ENCODE data around the gene CNTNAP2. TPM values are rescaled to one million over a fixed set of nuclear protein-coding genes. Genes with fewer than 3 reads are reported as not detected.

Gene CNTNAP2
- total and polyA plus RNA-seq, 7 experiments from 2014 or later = 0.02 to 0.48 (median 0.24) TPM; not detected in 2

- H3K4me1 ChIP-seq (ENCODE audit: control insufficient read depth in 2 of 2, insufficient read depth in 2 of 2, low read length in 2 of 2) = no peaks in the 10 kb centered on the region
- H3K36me3 ChIP-seq (ENCODE audit: control insufficient read depth in 2 of 3, insufficient read depth in 3 of 3, low read length in 3 of 3) = no peaks in the 10 kb centered on the region
- ChIA-PET CTCF (no interaction called here), POLR2A (no interaction called here)
- H3K4me3 ChIP-seq (ENCODE audit: low read length) = no peak overlapping the region
- Mint-ChIP-seq H3K9me3 (peaks cover 0 to 12% (median 6%) of the 10 kb centered on the region in 11 donors), H3K36me3 (no peaks in the 10 kb centered on the region), H3K27me3 (no peaks in the 10 kb centered on the region), H3K4me1 (no peaks in the 10 kb centered on the region), H3K27ac (no peak overlapping the region), H3K4me3 (no peak overlapping the region)
- no peaks in the 10 kb centered on the region for H3K9me3 ChIP-seq (ENCODE audit: control insufficient read depth in 2 of 3, low read length in 3 of 3)
- ATAC-seq (no peak), DNase-seq (no peak)
- no peaks in the 10 kb centered on the region for H3K27me3 ChIP-seq (ENCODE audit: control insufficient read depth in 2 of 2, insufficient read depth in 2 of 2, low read length in 2 of 2)
- intact Hi-C loops (cut with micrococcal nuclease) = no loop called here
- H3K27ac ChIP-seq (ENCODE audit: low read depth, low read length) = no peak overlapping the region
Observed at GRCh38 chr7:147199868-147200267, 1083.3 kb downstream of the CNTNAP2 start.

- H3K36me3 Mint-ChIP-seq = no peaks in the 10 kb centered on the region
Observed at GRCh38 chr7:147207988-147208387, 1091.4 kb downstream of the CNTNAP2 start.

GRCh38 chr7:147231275-147231674, 1114.7 kb downstream of the CNTNAP2 start:
- DNase-seq (no peak), ATAC-seq (no peak)
- no peaks in the 10 kb centered on the region for H3K27me3 Mint-ChIP-seq
- H3K4me1 Mint-ChIP-seq = no peaks in the 10 kb centered on the region
- peaks cover 0 to 34% (median 14%) of the 10 kb centered on the region in 11 donors for H3K9me3 Mint-ChIP-seq
- CTCF ChIA-PET = no interaction called here
- H3K4me1 ChIP-seq (ENCODE audit: control insufficient read depth in 2 of 2, insufficient read depth in 2 of 2, low read length in 2 of 2) = no peaks in the 10 kb centered on the region
- POLR2A ChIA-PET = no interaction called here
- no peak overlapping the region for H3K27ac ChIP-seq (ENCODE audit: low read depth, low read length)
- no peak overlapping the region for H3K4me3 Mint-ChIP-seq
- intact Hi-C loops (cut with micrococcal nuclease) = no loop called here
- H3K36me3 Mint-ChIP-seq = no peaks in the 10 kb centered on the region
- H3K9me3 ChIP-seq (ENCODE audit: control insufficient read depth in 2 of 3, low read length in 3 of 3) = no peaks in the 10 kb centered on the region
- no peak overlapping the region for H3K4me3 ChIP-seq (ENCODE audit: low read length)
- no peaks in the 10 kb centered on the region for H3K36me3 ChIP-seq (ENCODE audit: control insufficient read depth in 2 of 3, insufficient read depth in 3 of 3, low read length in 3 of 3)
- H3K27me3 ChIP-seq (ENCODE audit: control insufficient read depth in 2 of 2, insufficient read depth in 2 of 2, low read length in 2 of 2) = no peaks in the 10 kb centered on the region
- H3K27ac Mint-ChIP-seq = no peak overlapping the region

More at GRCh38 chr7:147207988-147208387, 1091.4 kb downstream of the CNTNAP2 start:
- ChIA-PET CTCF (no interaction called here), POLR2A (no interaction called here)
- ATAC-seq = no peak
- Histone ChIP-seq H3K4me1 (ENCODE audit: control insufficient read depth in 2 of 2, insufficient read depth in 2 of 2, low read length in 2 of 2) (no peaks in the 10 kb centered on the region), H3K27me3 (ENCODE audit: control insufficient read depth in 2 of 2, insufficient read depth in 2 of 2, low read length in 2 of 2) (no peaks in the 10 kb centered on the region), H3K27ac (ENCODE audit: low read depth, low read length) (no peak overlapping the region), H3K36me3 (ENCODE audit: control insufficient read depth in 2 of 3, insufficient read depth in 3 of 3, low read length in 3 of 3) (no peaks in the 10 kb centered on the region), H3K4me3 (ENCODE audit: low read length) (no peak overlapping the region), H3K9me3 (ENCODE audit: control insufficient read depth in 2 of 3, low read length in 3 of 3) (no peaks in the 10 kb centered on the region)
- H3K4me3 Mint-ChIP-seq = no peak overlapping the region
- H3K4me1 Mint-ChIP-seq = no peaks in the 10 kb centered on the region
- no peak overlapping the region for H3K27ac Mint-ChIP-seq
- H3K9me3 Mint-ChIP-seq = peaks cover 0 to 13% (median 5%) of the 10 kb centered on the region in 11 donors
- intact Hi-C loops (cut with micrococcal nuclease) = no loop called here
- no peak for DNase-seq
- no peaks in the 10 kb centered on the region for H3K27me3 Mint-ChIP-seq

- no peaks in the 10 kb centered on the region for H3K36me3 Mint-ChIP-seq
- no peaks in the 10 kb centered on the region for H3K27me3 ChIP-seq (ENCODE audit: control insufficient read depth in 2 of 2, insufficient read depth in 2 of 2, low read length in 2 of 2)
- H3K27ac Mint-ChIP-seq = no peak overlapping the region
- ChIA-PET POLR2A (no interaction called here), CTCF (no interaction called here)
- intact Hi-C loops (cut with micrococcal nuclease) = no loop called here
- no peak overlapping the region for H3K4me3 Mint-ChIP-seq
- H3K36me3 ChIP-seq (ENCODE audit: control insufficient read depth in 2 of 3, insufficient read depth in 3 of 3, low read length in 3 of 3) = no peaks in the 10 kb centered on the region
- no peaks in the 10 kb centered on the region for H3K27me3 Mint-ChIP-seq
- no peaks in the 10 kb centered on the region for H3K4me1 ChIP-seq (ENCODE audit: control insufficient read depth in 2 of 2, insufficient read depth in 2 of 2, low read length in 2 of 2)
- H3K9me3 Mint-ChIP-seq = peaks cover 0 to 19% (median 7%) of the 10 kb centered on the region in 11 donors
- DNase-seq (no peak), ATAC-seq (no peak)
- no peak overlapping the region for H3K4me3 ChIP-seq (ENCODE audit: low read length)
- no peaks in the 10 kb centered on the region for H3K4me1 Mint-ChIP-seq
- H3K9me3 ChIP-seq (ENCODE audit: control insufficient read depth in 2 of 3, low read length in 3 of 3) = no peaks in the 10 kb centered on the region
- H3K27ac ChIP-seq (ENCODE audit: low read depth, low read length) = no peak overlapping the region
Observed at GRCh38 chr7:147235645-147236382, 1119.2 kb downstream of the CNTNAP2 start.

DNA sequence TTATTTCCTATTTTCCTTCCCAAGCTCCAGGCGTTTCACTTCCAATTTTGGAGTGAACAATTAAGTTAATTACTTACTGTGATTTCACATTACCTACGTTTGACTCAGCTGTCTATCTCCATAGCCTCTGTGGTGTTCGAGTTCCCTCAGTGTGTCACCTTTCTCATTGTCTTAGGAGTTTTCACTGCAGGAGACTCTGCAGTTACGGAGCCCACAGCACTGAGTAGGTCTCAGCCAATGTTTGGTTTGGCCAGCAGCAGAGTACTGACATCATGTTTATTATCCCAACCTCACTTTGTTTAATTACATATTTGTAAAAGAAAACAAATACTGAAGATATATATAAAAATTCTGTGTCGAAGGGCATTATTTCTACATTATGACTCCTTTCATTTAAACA, 1123.9 kb downstream of the CNTNAP2 start:
- intact Hi-C loops (cut with micrococcal nuclease) = loop anchor here in 1 of 2 donors (10.0 kb wide), 1 partner anchor 1004 kb away; no protein-coding TSS in a partner anchor
- no peaks in the 10 kb centered on the region for H3K36me3 Mint-ChIP-seq
- POLR2A ChIA-PET = no interaction called here
- H3K4me1 Mint-ChIP-seq = no peaks in the 10 kb centered on the region
- no peaks in the 10 kb centered on the region for H3K27me3 Mint-ChIP-seq
- DNase-seq = no peak
- no peak overlapping the region for H3K27ac Mint-ChIP-seq
- no peak for ATAC-seq
- H3K4me3 Mint-ChIP-seq = no peak overlapping the region
- no peaks in the 10 kb centered on the region for H3K9me3 ChIP-seq (ENCODE audit: control insufficient read depth in 2 of 3, low read length in 3 of 3)
- no peak overlapping the region for H3K27ac ChIP-seq (ENCODE audit: low read depth, low read length)
- CTCF ChIA-PET = no interaction called here
- H3K27me3 ChIP-seq (ENCODE audit: control insufficient read depth in 2 of 2, insufficient read depth in 2 of 2, low read length in 2 of 2) = no peaks in the 10 kb centered on the region
- no peaks in the 10 kb centered on the region for H3K36me3 ChIP-seq (ENCODE audit: control insufficient read depth in 2 of 3, insufficient read depth in 3 of 3, low read length in 3 of 3)
- no peaks in the 10 kb centered on the region for H3K4me1 ChIP-seq (ENCODE audit: control insufficient read depth in 2 of 2, insufficient read depth in 2 of 2, low read length in 2 of 2)
- H3K9me3 Mint-ChIP-seq = peaks cover 0 to 15% (median 3%) of the 10 kb centered on the region in 11 donors
- no peak overlapping the region for H3K4me3 ChIP-seq (ENCODE audit: low read length)

GRCh38 chr7:147245274-147245673, 1128.7 kb downstream of the CNTNAP2 start:
- ChIA-PET POLR2A (no interaction called here), CTCF (no interaction called here)
- H3K4me3 Mint-ChIP-seq = no peak overlapping the region
- H3K9me3 Mint-ChIP-seq = peaks cover 0 to 8% (median 0%) of the 10 kb centered on the region in 11 donors
- no peaks in the 10 kb centered on the region for H3K27me3 Mint-ChIP-seq
- no peaks in the 10 kb centered on the region for H3K9me3 ChIP-seq (ENCODE audit: control insufficient read depth in 2 of 3, low read length in 3 of 3)
- no peaks in the 10 kb centered on the region for H3K36me3 Mint-ChIP-seq
- no peaks in the 10 kb centered on the region for H3K4me1 Mint-ChIP-seq
- no peak overlapping the region for H3K27ac ChIP-seq (ENCODE audit: low read depth, low read length)
- no peaks in the 10 kb centered on the region for H3K4me1 ChIP-seq (ENCODE audit: control insufficient read depth in 2 of 2, insufficient read depth in 2 of 2, low read length in 2 of 2)
- H3K27ac Mint-ChIP-seq = no peak overlapping the region
- DNase-seq (no peak), ATAC-seq (peak; percentile 36)
- no peaks in the 10 kb centered on the region for H3K36me3 ChIP-seq (ENCODE audit: control insufficient read depth in 2 of 3, insufficient read depth in 3 of 3, low read length in 3 of 3)
- H3K27me3 ChIP-seq (ENCODE audit: control insufficient read depth in 2 of 2, insufficient read depth in 2 of 2, low read length in 2 of 2) = no peaks in the 10 kb centered on the region
- intact Hi-C loops (cut with micrococcal nuclease) = loop anchor here (5.0 to 10.0 kb wide), 4 partner anchors 837 to 1017 kb away; no protein-coding TSS in a partner anchor
- H3K4me3 ChIP-seq (ENCODE audit: low read length) = no peak overlapping the region

GRCh38 chr7:147249956-147250355, 1133.4 kb downstream of the CNTNAP2 start:
- H3K27ac Mint-ChIP-seq = no peak overlapping the region
- Histone ChIP-seq H3K27me3 (ENCODE audit: control insufficient read depth in 2 of 2, insufficient read depth in 2 of 2, low read length in 2 of 2) (no peaks in the 10 kb centered on the region), H3K9me3 (ENCODE audit: control insufficient read depth in 2 of 3, low read length in 3 of 3) (no peaks in the 10 kb centered on the region), H3K4me1 (ENCODE audit: control insufficient read depth in 2 of 2, insufficient read depth in 2 of 2, low read length in 2 of 2) (no peaks in the 10 kb centered on the region), H3K36me3 (ENCODE audit: control insufficient read depth in 2 of 3, insufficient read depth in 3 of 3, low read length in 3 of 3) (no peaks in the 10 kb centered on the region), H3K27ac (ENCODE audit: low read depth, low read length) (no peak overlapping the region), H3K4me3 (ENCODE audit: low read length) (no peak overlapping the region)
- no peak for ATAC-seq
- no peaks in the 10 kb centered on the region for H3K27me3 Mint-ChIP-seq
- H3K36me3 Mint-ChIP-seq = no peaks in the 10 kb centered on the region
- CTCF ChIA-PET = no interaction called here
- H3K4me3 Mint-ChIP-seq = no peak overlapping the region
- DNase-seq = no peak
- intact Hi-C loops (cut with micrococcal nuclease) = loop anchor here (5.0 to 10.0 kb wide), 4 partner anchors 832 to 1012 kb away; no protein-coding TSS in a partner anchor
- H3K9me3 Mint-ChIP-seq = peaks cover 0 to 14% (median 0%) of the 10 kb centered on the region in 11 donors
- no peaks in the 10 kb centered on the region for H3K4me1 Mint-ChIP-seq
- POLR2A ChIA-PET = no interaction called here
